HS-5 (cell line): ENCODE measurements around the gene IPO7.
A peak's percentile ranks its signal among the peaks of the same experiment; 100 is the strongest.
"Not testable (repeated sequence)": the region's sequence is repeated elsewhere in the genome, so short reads cannot be mapped to it uniquely, and the experiment has no call there.

Experiments
- DNase-seq: peaks from one replicate; pipeline ENCODE4 v3.0.0-alpha.2; 2012; ENCODE audit warnings: low read depth

The IPO7 gene

GRCh38 chr11:9399466-9399865, 15.0 kb downstream of the IPO7 start:
- no peak for DNase-seq

GRCh38 chr11:9401884-9402283, 17.4 kb downstream of the IPO7 start:
- DNase-seq: not testable (repeated sequence)

- no peak for DNase-seq
Measured at GRCh38 chr11:9428706-9429105, 44.3 kb downstream of the IPO7 start.

- no peak for DNase-seq
Measured at GRCh38 chr11:9438611-9439010, 54.2 kb downstream of the IPO7 start.

GRCh38 chr11:9446230-9446629, 61.8 kb downstream of the IPO7 start:
- DNase-seq: no peak

- no peak for DNase-seq
Measured at GRCh38 chr11:9448576-9449352, 64.3 kb downstream of the IPO7 start.

- DNase-seq: not testable (repeated sequence)
Measured at GRCh38 chr11:9452023-9452422, 67.6 kb downstream of the IPO7 start.

- no peak for DNase-seq
Measured at GRCh38 chr11:9455722-9456121, 71.3 kb downstream of the IPO7 start.

- DNase-seq: peak; percentile 20
Measured at GRCh38 chr11:9459667-9460321, 75.3 kb downstream of the IPO7 start.

- peak; percentile 99 for DNase-seq
Measured at GRCh38 chr11:9460322-9461062, 76.0 kb downstream of the IPO7 start, which contains the start of gene ZNF143. TSS of gene ZNF143 (plus strand) at chr11:9461012. CDS start at chr11:9471309, 10,297 bp downstream.

GRCh38 chr11:9461063-9461759, 76.8 kb downstream of the IPO7 start:
- peak; percentile 83 for DNase-seq

- DNase-seq: peak; percentile 9
Measured at GRCh38 chr11:9461760-9462134, 77.3 kb downstream of the IPO7 start.

- peak; percentile 15 for DNase-seq
Measured at GRCh38 chr11:9462172-9462799, 77.8 kb downstream of the IPO7 start.

GRCh38 chr11:9462806-9463537, 78.5 kb downstream of the IPO7 start:
- no peak for DNase-seq

- no peak for DNase-seq
Measured at GRCh38 chr11:9470765-9471164, 86.3 kb downstream of the IPO7 start.

- no peak for DNase-seq
Measured at GRCh38 chr11:9473408-9473807, 89.0 kb downstream of the IPO7 start.

GRCh38 chr11:9479899-9480298, 95.4 kb downstream of the IPO7 start:
- DNase-seq: no peak

GRCh38 chr11:9489080-9489765, 104.8 kb downstream of the IPO7 start:
- DNase-seq: peak; percentile 78

GRCh38 chr11:9490376-9490775, 105.9 kb downstream of the IPO7 start:
- DNase-seq: no peak

- DNase-seq: no peak
Measured at GRCh38 chr11:9493492-9493891, 109.0 kb downstream of the IPO7 start.
